Brain microvascular endothelial cell (primary cell): ENCODE data around the gene SRGAP3.

ENCODE experiments used
- DNase-seq: peaks from one replicate; pipeline ENCODE4 v3.0.0-alpha.2; 2020
- H3K27ac ChIP-seq: fragments of 250-450 bp; sonication (Bioruptor Pico); 2 replicates; pipeline ENCODE4 v1.5.1; 2020; ENCODE audit warnings: mild to moderate bottlenecking, moderate library complexity
- H3K27me3 ChIP-seq: fragments of 250-450 bp; sonication (Bioruptor Pico); replicated peaks from 2 replicates; pipeline ENCODE4 v1.5.1; 2020; ENCODE audit warnings: mild to moderate bottlenecking
- H3K36me3 ChIP-seq: fragments of 250-450 bp; sonication (Bioruptor Pico); replicated peaks from 2 replicates; pipeline ENCODE4 v1.5.1; 2020; ENCODE audit warnings: mild to moderate bottlenecking
- H3K4me3 ChIP-seq: 2 replicates; pipeline ENCODE4 v1.5.1; 2011; ENCODE audit warnings: low read depth, mild to moderate bottlenecking, control low read depth, low read length, moderate library complexity
- in situ Hi-C: cut with HindIII; loops from 2 replicates; pipeline ENCODE4 v1.10.0; 2017; ENCODE audit warnings: low sequenced_read_pairs, low pct_ligation_motif_present
- TF ChIP-seq, protein P1 (sequence below): IDR thresholded peaks from 2 replicates; pipeline ENCODE4 v1.5.1; 2011; ENCODE audit warnings: low read depth, mild to moderate bottlenecking, moderate library complexity, low read length, control low read depth, inconsistent platforms; ENCODE audit errors: missing control alignments

The SRGAP3 gene

DNA sequence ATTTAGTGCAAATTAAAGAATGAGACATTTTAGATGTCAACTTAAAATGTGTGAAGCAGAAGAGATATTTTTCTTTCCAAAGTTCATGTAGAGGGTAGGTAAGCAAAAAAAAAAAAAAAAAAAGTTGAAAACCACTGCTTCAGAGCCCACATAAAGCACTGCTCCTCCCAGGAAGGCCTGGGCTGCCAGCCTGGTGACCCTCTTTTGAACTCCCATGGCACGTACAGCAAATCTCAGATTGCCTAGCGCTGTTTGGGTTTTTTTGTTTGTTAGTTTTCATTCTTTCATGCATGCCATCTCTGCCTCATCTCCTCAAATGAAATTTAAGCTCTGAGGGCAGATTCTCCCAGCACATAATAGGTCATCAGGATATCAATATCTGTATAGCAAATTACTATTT lies 120.1 kb downstream of the SRGAP3 start:
- Histone ChIP-seq H3K27ac (no peak overlapping the region), H3K4me3 (no peak overlapping the region), H3K27me3 (no peaks in the 10 kb centered on the region), H3K36me3 (no peaks in the 10 kb centered on the region)
- in situ Hi-C loops = no loop called here
- TF ChIP-seq, protein P1, sequence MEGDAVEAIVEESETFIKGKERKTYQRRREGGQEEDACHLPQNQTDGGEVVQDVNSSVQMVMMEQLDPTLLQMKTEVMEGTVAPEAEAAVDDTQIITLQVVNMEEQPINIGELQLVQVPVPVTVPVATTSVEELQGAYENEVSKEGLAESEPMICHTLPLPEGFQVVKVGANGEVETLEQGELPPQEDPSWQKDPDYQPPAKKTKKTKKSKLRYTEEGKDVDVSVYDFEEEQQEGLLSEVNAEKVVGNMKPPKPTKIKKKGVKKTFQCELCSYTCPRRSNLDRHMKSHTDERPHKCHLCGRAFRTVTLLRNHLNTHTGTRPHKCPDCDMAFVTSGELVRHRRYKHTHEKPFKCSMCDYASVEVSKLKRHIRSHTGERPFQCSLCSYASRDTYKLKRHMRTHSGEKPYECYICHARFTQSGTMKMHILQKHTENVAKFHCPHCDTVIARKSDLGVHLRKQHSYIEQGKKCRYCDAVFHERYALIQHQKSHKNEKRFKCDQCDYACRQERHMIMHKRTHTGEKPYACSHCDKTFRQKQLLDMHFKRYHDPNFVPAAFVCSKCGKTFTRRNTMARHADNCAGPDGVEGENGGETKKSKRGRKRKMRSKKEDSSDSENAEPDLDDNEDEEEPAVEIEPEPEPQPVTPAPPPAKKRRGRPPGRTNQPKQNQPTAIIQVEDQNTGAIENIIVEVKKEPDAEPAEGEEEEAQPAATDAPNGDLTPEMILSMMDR = no peak
- DNase-seq = no peak

DNA sequence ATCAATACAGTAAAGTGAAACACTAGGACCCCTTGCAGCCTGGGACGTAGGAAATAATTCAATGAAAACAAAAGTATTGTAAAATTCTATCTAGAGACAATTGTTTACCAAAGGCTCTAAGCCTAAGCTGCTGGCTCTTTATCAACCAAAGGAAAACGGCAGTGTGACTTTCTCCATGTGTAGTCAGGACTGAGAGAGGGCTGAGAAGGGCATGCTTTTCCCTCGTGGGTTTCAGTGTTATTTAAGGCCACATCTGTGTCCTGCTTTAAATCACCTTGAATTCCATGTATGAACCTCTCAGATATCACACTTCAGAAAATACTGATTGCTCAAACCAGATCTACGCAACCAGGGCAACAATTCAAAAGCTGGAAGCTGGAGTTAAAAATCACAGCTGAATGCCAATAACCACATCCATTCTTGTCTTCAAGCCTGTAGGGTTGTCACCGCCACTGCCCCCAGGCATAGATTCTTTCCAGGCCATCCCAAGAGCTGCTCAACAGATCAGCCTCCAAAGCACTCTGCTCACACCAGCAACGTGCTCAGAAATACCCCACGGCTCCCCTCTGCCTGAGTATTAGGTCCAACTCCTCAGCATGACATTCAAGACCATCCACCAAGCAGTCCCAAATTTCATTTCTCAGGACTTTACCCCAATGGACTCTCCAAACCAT lies 124.0 kb downstream of the SRGAP3 start:
- H3K36me3 ChIP-seq = no peaks in the 10 kb centered on the region
- TF ChIP-seq, protein P1 = no peak
- H3K4me3 ChIP-seq = no peak overlapping the region
- no peak overlapping the region for H3K27ac ChIP-seq
- no peaks in the 10 kb centered on the region for H3K27me3 ChIP-seq
- in situ Hi-C loops = no loop called here
- DNase-seq = no peak

DNA sequence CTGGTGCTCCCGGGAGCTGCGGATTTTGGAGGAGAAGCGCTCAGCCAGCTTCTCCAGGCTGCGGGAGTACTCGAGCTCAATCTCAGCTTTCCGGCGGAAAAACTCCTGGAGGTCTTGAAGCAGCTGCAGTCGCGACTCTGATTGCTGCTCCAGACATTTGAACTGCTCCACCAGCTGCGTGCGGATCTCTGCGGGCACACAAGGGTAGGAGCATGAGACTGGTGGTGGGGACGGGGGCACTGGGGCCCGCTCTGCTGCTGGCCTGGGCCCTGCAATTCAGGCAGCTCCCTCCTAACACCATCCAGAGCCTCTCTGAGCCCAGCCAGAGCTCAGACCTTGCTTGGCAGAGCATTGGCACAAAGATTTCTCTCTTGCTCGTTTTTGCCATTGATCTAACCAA lies 124.7 kb downstream of the SRGAP3 start:
- in situ Hi-C loops = no loop called here
- no peak overlapping the region for H3K27ac ChIP-seq
- TF ChIP-seq, protein P1 = no peak
- H3K27me3 ChIP-seq = no peaks in the 10 kb centered on the region
- no peak for DNase-seq
- H3K4me3 ChIP-seq = no peak overlapping the region
- no peaks in the 10 kb centered on the region for H3K36me3 ChIP-seq

DNA sequence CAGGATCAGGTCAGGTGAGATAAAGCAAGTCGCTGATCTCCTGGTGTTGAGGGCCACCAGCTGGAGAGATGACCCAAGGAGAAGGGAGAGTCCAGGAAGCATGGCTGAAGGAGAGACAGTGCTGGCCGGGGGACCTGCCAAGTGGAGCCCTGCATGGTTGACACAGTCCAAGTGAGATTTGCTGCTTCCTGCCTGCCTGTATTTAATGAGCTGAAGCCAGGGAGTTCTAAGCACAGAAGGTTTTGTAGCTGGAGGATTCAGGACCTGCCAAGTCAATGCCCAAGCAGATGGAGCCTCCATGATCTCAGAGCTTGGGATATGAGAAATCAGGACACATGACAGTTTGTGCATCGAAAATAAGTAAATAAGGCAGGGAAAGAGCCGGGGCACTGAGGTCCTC lies 125.6 kb downstream of the SRGAP3 start:
- TF ChIP-seq, protein P1 = no peak
- Histone ChIP-seq H3K27ac (no peak overlapping the region), H3K36me3 (no peaks in the 10 kb centered on the region), H3K4me3 (no peak overlapping the region), H3K27me3 (no peaks in the 10 kb centered on the region)
- DNase-seq = no peak
- in situ Hi-C loops = no loop called here

DNA sequence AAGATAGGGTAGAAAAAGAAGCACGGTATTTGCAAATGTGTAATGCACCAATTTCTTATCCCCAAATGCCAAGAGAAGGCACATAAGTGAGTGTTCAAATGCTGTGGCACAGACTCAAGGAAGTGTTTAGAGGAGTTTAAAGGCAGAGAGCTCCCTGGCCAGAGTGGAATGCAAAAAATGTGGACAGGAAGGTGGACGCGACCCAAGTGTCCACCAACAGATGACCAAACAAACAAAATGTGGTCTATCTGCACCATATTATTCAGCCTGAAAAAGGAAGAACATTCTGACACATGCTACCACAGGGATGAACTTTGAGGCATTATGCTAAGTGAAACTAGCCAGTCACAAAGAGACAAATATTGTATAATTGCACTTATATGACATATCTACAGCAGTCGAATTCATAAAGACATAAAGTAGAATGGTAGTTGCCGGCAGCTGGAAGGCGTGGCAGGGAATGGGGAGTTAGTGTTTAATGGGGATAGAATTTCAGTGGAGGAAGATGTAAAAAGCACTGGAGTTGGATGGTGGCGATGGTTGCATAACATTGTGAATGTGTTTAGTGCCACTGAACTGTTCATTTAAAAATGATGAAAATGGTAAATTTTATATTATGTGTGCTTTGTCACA lies 126.6 kb downstream of the SRGAP3 start:
- Histone ChIP-seq H3K36me3 (no peaks in the 10 kb centered on the region), H3K27me3 (no peaks in the 10 kb centered on the region), H3K27ac (no peak overlapping the region), H3K4me3 (no peak overlapping the region)
- TF ChIP-seq, protein P1 = no peak
- in situ Hi-C loops = no loop called here
- DNase-seq = no peak
